A673 (cell line): ENCODE results near the gene ZNF486. TPM values are rescaled to one million over a fixed set of nuclear protein-coding genes. Genes with fewer than 3 reads are reported as not detected.

Experiments used
- BruUV-seq: library from RNA; stranded (reverse); fragments of 400-500 nt; replicated peaks from 2 replicates; lab custom pipeline; 2021; lab: Mats Ljungman, UMichigan
- CTCF ChIA-PET: fragments of 300-600 bp; sonication (Branson Sonifier 250); formaldehyde crosslinking; loops from one replicate; lab custom pipeline; 2022; ENCODE audit warnings: antibody characterized with exemption; lab: Charles Lee
- POLR2A ChIA-PET: fragments of 300-600 bp; sonication (Branson Sonifier 250); formaldehyde crosslinking; loops from one replicate; lab custom pipeline; 2022; ENCODE audit warnings: antibody characterized with exemption; ENCODE audit not compliant: low non-redundant PET; lab: Charles Lee
- DNase-seq: peaks from one replicate; pipeline ENCODE4 v3.0.0-alpha.2; 2015; ENCODE audit warnings: low spot score
- H3K27ac ChIP-seq: fragments of 200-600 bp; sonication (generic); 2 replicates; pipeline ENCODE4 v1.5.1; 2016; ENCODE audit warnings: mixed run types, low read depth, mild to moderate bottlenecking, mixed read lengths, antibody characterized with exemption, low read length; ENCODE audit not compliant: poor library complexity, severe bottlenecking
- H3K27me3 ChIP-seq: fragments of 200-600 bp; sonication (generic); replicated peaks from 2 replicates; pipeline ENCODE4 v1.6.1; 2017; ENCODE audit warnings: mixed run types, low read depth, mild to moderate bottlenecking, mixed read lengths, antibody characterized with exemption, low read length; ENCODE audit not compliant: insufficient read depth, poor library complexity
- H3K36me3 ChIP-seq: fragments of 200-600 bp; sonication (generic); 2 replicates; pipeline ENCODE4 v1.6.1; 2016; ENCODE audit warnings: mixed run types, mild to moderate bottlenecking, mixed read lengths, antibody characterized with exemption, low read length; ENCODE audit not compliant: insufficient read depth, poor library complexity, severe bottlenecking
- H3K4me1 ChIP-seq: fragments of 200-600 bp; sonication (generic); 2 replicates; pipeline ENCODE4 v1.6.1; 2017; ENCODE audit warnings: mixed run types, mild to moderate bottlenecking, mixed read lengths, antibody characterized with exemption, low read length; ENCODE audit not compliant: insufficient read depth, poor library complexity, severe bottlenecking
- H3K4me3 ChIP-seq: fragments of 200-600 bp; sonication (generic); 2 replicates; pipeline ENCODE4 v1.5.1; 2016; ENCODE audit warnings: low read depth, mixed run types, mild to moderate bottlenecking, mixed read lengths, low read length; ENCODE audit not compliant: poor library complexity, severe bottlenecking
- H3K9me3 ChIP-seq: fragments of 200-600 bp; sonication (generic); 2 replicates; pipeline ENCODE4 v1.6.1; 2016; ENCODE audit warnings: mixed run types, low read depth, mild to moderate bottlenecking, mixed read lengths, antibody characterized with exemption, low read length; ENCODE audit not compliant: poor library complexity, severe bottlenecking
- CTCF ChIP-seq: fragments of 300-800, 200-600 bp; sonication (generic); conservative IDR thresholded peaks from 2 replicates; pipeline ENCODE4 v1.5.1; 2017; ENCODE audit warnings: low read depth, mild to moderate bottlenecking, antibody characterized with exemption, low read length, moderate library complexity, mixed read lengths
- EZH2 ChIP-seq: fragments of 200-600 bp; sonication (generic); IDR thresholded peaks from 2 replicates; pipeline ENCODE4 v1.6.1; 2017; ENCODE audit warnings: borderline replicate concordance, low read depth, mild to moderate bottlenecking, mixed read lengths, antibody characterized with exemption, low read length; ENCODE audit not compliant: poor library complexity, severe bottlenecking
- intact Hi-C: fragments of 100-400 bp; cut with micrococcal nuclease; formaldehyde crosslinking; loops from one replicate; pipeline ENCODE4 v1.10.0; 2022; ENCODE audit not compliant: unreplicated experiment
- total RNA-seq: library from RNA; stranded (reverse); gene quantifications from 2 replicates; pipeline ENCODE4 v1.2.3, GENCODE V29; 2021

The ZNF486 gene
- total RNA-seq, 1 experiment from 2014 or later = 0.92 TPM

DNA sequence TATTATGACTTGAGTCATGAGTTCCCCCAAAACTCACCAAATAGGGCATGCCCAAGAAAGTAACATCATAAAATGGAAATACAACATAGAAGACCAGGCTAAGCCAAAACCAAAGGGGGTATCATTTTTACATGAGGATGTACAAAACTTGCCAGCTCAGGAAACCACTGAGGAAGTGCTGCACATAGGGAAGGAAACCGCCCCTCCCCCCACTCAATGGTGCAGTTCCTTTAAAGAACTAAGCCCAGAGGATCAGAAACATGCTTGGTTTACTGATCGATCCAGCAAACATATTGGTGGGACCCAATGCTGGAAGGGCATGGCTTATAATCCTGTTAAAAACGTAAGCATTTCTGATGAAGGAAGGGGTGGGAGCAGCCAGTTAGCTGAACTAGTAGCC, 4.2 kb upstream of the ZNF486 start:
- no peak for DNase-seq
- ChIA-PET CTCF (no interaction called here), POLR2A (no interaction called here)
- Histone ChIP-seq H3K4me1 (no peaks in the 10 kb centered on the region), H3K4me3 (no peak overlapping the region), H3K36me3 (no peaks in the 10 kb centered on the region), H3K27me3 (no peaks in the 10 kb centered on the region), H3K9me3 (peaks cover 14% of the 10 kb centered on the region), H3K27ac (no peak overlapping the region)
- TF ChIP-seq CTCF = no peak
- no peak for TF ChIP-seq EZH2
- BruUV-seq = no TSS peak
- intact Hi-C loops = no loop called here

- H3K27ac ChIP-seq = no peak overlapping the region
- no peaks in the 10 kb centered on the region for H3K36me3 ChIP-seq
- ChIA-PET CTCF (no interaction called here), POLR2A (no interaction called here)
- H3K4me1 ChIP-seq = no peaks in the 10 kb centered on the region
- TF ChIP-seq CTCF = no peak
- no peak for TF ChIP-seq EZH2
- intact Hi-C loops = no loop called here
- no peak for DNase-seq
- H3K4me3 ChIP-seq = no peak overlapping the region
- BruUV-seq = no TSS peak
- H3K27me3 ChIP-seq = no peaks in the 10 kb centered on the region
- peaks cover 14% of the 10 kb centered on the region for H3K9me3 ChIP-seq
Measured at GRCh38 chr19:20164456-20164855, 2.6 kb upstream of the ZNF486 start.

DNA sequence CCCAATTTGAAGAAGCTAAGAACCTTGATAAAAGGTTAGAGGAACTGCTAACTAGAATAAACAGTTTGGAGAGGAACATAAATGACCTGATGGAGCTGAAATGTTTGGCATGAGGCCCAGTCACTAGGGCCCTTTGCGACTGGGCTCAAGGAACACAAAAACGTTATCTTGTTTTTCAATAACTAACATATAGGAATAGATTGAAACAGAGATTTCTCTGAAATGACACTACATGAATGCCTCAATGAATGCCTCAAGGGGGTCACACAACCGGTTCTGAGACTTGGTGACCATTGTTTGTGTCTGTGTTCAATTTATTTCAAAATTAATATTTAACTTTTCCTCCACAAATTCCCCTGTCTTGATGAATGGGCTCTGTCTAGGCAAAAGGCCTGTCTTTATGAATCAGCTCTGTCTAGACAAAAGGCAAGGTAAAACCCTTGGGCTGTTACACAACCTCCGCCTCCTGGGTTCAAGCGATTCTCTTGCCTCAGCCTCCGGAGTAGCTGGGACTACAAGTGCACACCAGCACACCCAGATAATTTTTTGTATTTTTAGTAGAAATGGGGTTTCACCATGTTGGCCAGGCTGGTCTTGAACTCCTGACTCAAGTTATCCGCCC, 932 bp upstream of the ZNF486 start:
- Histone ChIP-seq H3K36me3 (no peaks in the 10 kb centered on the region), H3K27ac (no peak overlapping the region), H3K4me3 (no peak overlapping the region), H3K9me3 (peaks cover 14% of the 10 kb centered on the region), H3K4me1 (no peaks in the 10 kb centered on the region), H3K27me3 (no peaks in the 10 kb centered on the region)
- CTCF ChIA-PET = no interaction called here
- POLR2A ChIA-PET = no interaction called here
- DNase-seq = no peak
- intact Hi-C loops = no loop called here
- BruUV-seq = no TSS peak
- no peak for TF ChIP-seq CTCF
- TF ChIP-seq EZH2 = no peak
